GM12878 (cell line): ENCODE data around the gene SLC9A3. TPM values are rescaled to one million over a fixed set of nuclear protein-coding genes. Genes with fewer than 3 reads are reported as not detected.
A peak's percentile ranks its signal among the peaks of the same experiment; 100 is the strongest.

Experiments
- BHLHE40 ChIP-seq, 2 experiments: fragments of 450-650 bp in 1 of 2; IDR thresholded peaks; 2 replicates each; pipeline ENCODE4 v1.6.1; 2011 to 2017; ENCODE audit warnings: low read depth in 2 of 2, borderline replicate concordance in 1 of 2, improper control_type of control experiment in 1 of 2, low read length in 1 of 2, mild to moderate bottlenecking in 1 of 2
- EED ChIP-seq: sonication (generic); IDR thresholded peaks from 2 replicates; pipeline ENCODE4 v1.6.1; 2016; ENCODE audit warnings: antibody characterized with exemption, low read depth
- EP300 ChIP-seq, 2 experiments: fragments of 150-350 bp in 1 of 2; IDR thresholded peaks; 2 replicates each; pipeline ENCODE4 v1.6.1; 2011 to 2012; ENCODE audit warnings: low read depth in 2 of 2, low read length in 2 of 2, borderline replicate concordance in 1 of 2, improper control_type of control experiment in 1 of 2, inconsistent platforms in 1 of 2; ENCODE audit not compliant: control insufficient read depth in 1 of 2
- FOXM1 ChIP-seq: IDR thresholded peaks from 2 replicates; pipeline ENCODE4 v1.6.1; 2012; ENCODE audit warnings: low read depth, mild to moderate bottlenecking, inconsistent platforms, low read length, moderate library complexity
- GABPA ChIP-seq: IDR thresholded peaks from 2 replicates; pipeline ENCODE4 v1.6.1; 2014; ENCODE audit warnings: antibody characterized with exemption, low read depth, mild to moderate bottlenecking, inconsistent platforms
- GATAD2B ChIP-seq: fragments of 450-650 bp; conservative IDR thresholded peaks from 2 replicates; pipeline ENCODE4 v1.6.1; 2017; ENCODE audit warnings: low read depth, mild to moderate bottlenecking, moderate library complexity
- HDAC6 ChIP-seq: fragments of 200-600 bp; sonication (generic); IDR thresholded peaks from one replicate; pipeline ENCODE4 v1.8.0; 2017; ENCODE audit warnings: antibody characterized with exemption; ENCODE audit not compliant: unreplicated experiment
- KDM1A ChIP-seq: fragments of 200-600 bp; sonication (generic); IDR thresholded peaks from 2 replicates; pipeline ENCODE4 v1.6.1; 2016; ENCODE audit warnings: borderline replicate concordance
- MTA3 ChIP-seq: IDR thresholded peaks from 2 replicates; pipeline ENCODE4 v1.6.1; 2012; ENCODE audit warnings: low read length, inconsistent platforms, borderline replicate concordance
- POLR2A ChIP-seq: IDR thresholded peaks from 2 replicates; pipeline ENCODE4 v1.6.1; 2011; ENCODE audit warnings: low read depth, mild to moderate bottlenecking, low read length
- RCOR1 ChIP-seq: conservative IDR thresholded peaks from 2 replicates; pipeline ENCODE4 v1.6.1; 2012; ENCODE audit warnings: low read depth, low read length, improper control_type of control experiment
- RFX5 ChIP-seq: IDR thresholded peaks from 2 replicates; pipeline ENCODE4 v1.6.1; 2011; ENCODE audit warnings: low read depth, low read length, improper control_type of control experiment
- SP1 ChIP-seq: IDR thresholded peaks from one replicate; pipeline ENCODE4 v1.6.1; 2011; ENCODE audit warnings: low read depth, low read length
- TARDBP ChIP-seq: IDR thresholded peaks from 2 replicates; pipeline ENCODE4 v1.6.1; 2016; ENCODE audit warnings: borderline replicate concordance
- TCF3 ChIP-seq: IDR thresholded peaks from 2 replicates; pipeline ENCODE4 v1.6.1; 2012; ENCODE audit warnings: low read depth, mild to moderate bottlenecking, low read length, borderline replicate concordance; ENCODE audit not compliant: insufficient read depth
- ZBED1 ChIP-seq: IDR thresholded peaks from 2 replicates; pipeline ENCODE4 v1.6.1; 2016; ENCODE audit warnings: borderline replicate concordance
- polyA plus RNA-seq, 11 experiments: library from polyadenylated mRNA; depleted of rRNA in 4 of 11; unstranded in 6 of 11; stranded (reverse) in 5 of 11; fragments of >200 nt; fragmentation: Nextera tagmentation in 4 of 11; fragmentation: Illumina TruSeq in 1 of 11; extraction: Ambion mirVana in 4 of 11; extraction: Trizol in 1 of 11; gene quantifications; 1 replicate in 1 of 11; 2 replicates in 10 of 11; pipeline versions ENCODE4 v1.2.1 to v1.2.3, GENCODE V29; 2011 to 2016; ENCODE audit warnings: inconsistent platforms in 2 of 11, missing spikeins in 2 of 11, low read depth in 1 of 11
- total RNA-seq, 4 experiments: library from RNA; depleted of rRNA in 3 of 4; stranded (reverse); fragments of >200 nt in 3 of 4; fragmentation: Illumina TruSeq in 1 of 4; extraction: Trizol in 1 of 4; gene quantifications; 2 replicates each; pipeline versions ENCODE4 v1.2.1 to v1.2.3, GENCODE V29; 2013 to 2021
- TF ChIP-seq, protein P1 (sequence below): fragments of 450-650 bp; IDR thresholded peaks from 2 replicates; pipeline ENCODE4 v1.6.1; 2017; ENCODE audit warnings: low read depth, mild to moderate bottlenecking, moderate library complexity
- TF ChIP-seq, protein P2 (sequence below): fragments of 450-650 bp; IDR thresholded peaks from 2 replicates; pipeline ENCODE4 v1.6.1; 2017; ENCODE audit warnings: borderline replicate concordance
- TF ChIP-seq, protein P3 (sequence below): fragments of 450-650 bp; conservative IDR thresholded peaks from 2 replicates; pipeline ENCODE4 v1.6.1; 2017; ENCODE audit warnings: mild to moderate bottlenecking, moderate library complexity
- TF ChIP-seq, protein P4 (sequence below): IDR thresholded peaks from 2 replicates; pipeline ENCODE4 v1.6.1; 2012; ENCODE audit warnings: low read depth, low read length, improper control_type of control experiment
- TF ChIP-seq, protein P5 (sequence below): fragments of 450-650 bp; IDR thresholded peaks from 2 replicates; pipeline ENCODE4 v1.6.1; 2016; ENCODE audit warnings: mild to moderate bottlenecking
- TF ChIP-seq, protein P6 (sequence below): fragments of 450-650 bp; IDR thresholded peaks from 2 replicates; pipeline ENCODE4 v1.6.1; 2014; ENCODE audit warnings: mild to moderate bottlenecking

The SLC9A3 gene
- total and polyA plus RNA-seq, 10 of the 15 experiments (the other 5 are each of a cell fraction or from before 2014, with no cell fraction given) = 0.04 to 5.2 (median 2.3) TPM; not detected in 1

DNA sequence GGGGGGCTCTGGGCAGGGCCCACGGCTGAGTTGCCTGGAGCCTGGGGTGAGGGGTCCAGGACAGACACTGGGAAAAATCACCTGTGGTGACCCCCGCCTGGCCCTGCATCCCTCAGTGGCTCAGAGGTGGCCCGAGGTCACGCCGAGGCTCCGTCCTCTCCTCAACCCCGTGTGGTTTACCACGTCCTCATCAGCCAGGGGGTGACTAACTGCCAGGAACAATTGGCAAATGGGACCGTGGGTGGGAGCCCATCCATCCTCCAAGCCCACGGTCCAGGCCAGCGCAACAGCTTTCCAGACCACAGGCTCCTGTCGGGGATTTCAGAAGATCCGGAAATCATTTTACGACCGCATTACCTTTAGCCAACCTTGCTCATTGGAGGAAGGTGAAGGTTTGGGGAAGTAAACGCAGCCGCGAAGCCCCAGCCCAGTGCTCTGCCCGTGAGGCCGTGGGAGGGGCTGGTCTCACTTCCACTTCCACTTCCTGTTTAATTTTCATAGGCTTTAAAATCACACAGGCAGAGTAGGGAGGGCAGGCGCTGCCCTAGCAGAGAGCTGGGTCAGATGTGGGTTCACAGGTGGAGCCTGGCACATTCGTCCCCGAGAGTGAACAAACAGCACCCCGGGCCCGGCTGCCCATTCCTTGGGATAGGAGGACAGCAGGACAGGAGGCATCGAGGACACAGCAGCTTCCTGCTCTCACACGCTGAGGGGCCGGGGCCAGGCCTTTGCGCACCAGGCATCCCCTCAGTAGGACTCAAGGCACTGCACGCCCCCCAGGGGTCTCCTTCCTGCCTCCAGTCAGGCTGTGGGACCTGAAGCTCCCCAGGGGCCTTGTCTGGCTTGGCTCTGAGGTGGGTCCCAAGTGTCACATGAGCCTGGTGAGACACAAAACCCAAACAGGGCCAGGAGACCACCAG lies 19.8 kb upstream of the SLC9A3 start (continued):
- TF ChIP-seq, protein P1, sequence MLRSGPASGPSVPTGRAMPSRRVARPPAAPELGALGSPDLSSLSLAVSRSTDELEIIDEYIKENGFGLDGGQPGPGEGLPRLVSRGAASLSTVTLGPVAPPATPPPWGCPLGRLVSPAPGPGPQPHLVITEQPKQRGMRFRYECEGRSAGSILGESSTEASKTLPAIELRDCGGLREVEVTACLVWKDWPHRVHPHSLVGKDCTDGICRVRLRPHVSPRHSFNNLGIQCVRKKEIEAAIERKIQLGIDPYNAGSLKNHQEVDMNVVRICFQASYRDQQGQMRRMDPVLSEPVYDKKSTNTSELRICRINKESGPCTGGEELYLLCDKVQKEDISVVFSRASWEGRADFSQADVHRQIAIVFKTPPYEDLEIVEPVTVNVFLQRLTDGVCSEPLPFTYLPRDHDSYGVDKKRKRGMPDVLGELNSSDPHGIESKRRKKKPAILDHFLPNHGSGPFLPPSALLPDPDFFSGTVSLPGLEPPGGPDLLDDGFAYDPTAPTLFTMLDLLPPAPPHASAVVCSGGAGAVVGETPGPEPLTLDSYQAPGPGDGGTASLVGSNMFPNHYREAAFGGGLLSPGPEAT = peak; percentile 89
- TF ChIP-seq KDM1A = no peak
- peak; percentile 91 for TF ChIP-seq EED
- TF ChIP-seq TCF3 = no peak
- TF ChIP-seq FOXM1 = no peak
- peak; percentile 42 to 59; a peak in 3 of 4 replicates for TF ChIP-seq EP300 (IDR thresholded peaks at IDR 0.05; ENCODE audit: borderline replicate concordance in 1 of 2, control insufficient read depth in 1 of 2, low read depth in 2 of 2, low read length in 2 of 2)
- TF ChIP-seq RFX5 = no peak
- TF ChIP-seq, protein P2, sequence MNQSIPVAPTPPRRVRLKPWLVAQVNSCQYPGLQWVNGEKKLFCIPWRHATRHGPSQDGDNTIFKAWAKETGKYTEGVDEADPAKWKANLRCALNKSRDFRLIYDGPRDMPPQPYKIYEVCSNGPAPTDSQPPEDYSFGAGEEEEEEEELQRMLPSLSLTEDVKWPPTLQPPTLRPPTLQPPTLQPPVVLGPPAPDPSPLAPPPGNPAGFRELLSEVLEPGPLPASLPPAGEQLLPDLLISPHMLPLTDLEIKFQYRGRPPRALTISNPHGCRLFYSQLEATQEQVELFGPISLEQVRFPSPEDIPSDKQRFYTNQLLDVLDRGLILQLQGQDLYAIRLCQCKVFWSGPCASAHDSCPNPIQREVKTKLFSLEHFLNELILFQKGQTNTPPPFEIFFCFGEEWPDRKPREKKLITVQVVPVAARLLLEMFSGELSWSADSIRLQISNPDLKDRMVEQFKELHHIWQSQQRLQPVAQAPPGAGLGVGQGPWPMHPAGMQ = no peak
- TF ChIP-seq MTA3 = no peak
- TF ChIP-seq GATAD2B = peak; percentile 84; the same call in 1 of the 2 replicates
- TF ChIP-seq BHLHE40 (IDR thresholded peaks at IDR 0.05; ENCODE audit: borderline replicate concordance in 1 of 2, low read depth in 2 of 2, low read length in 1 of 2) = peak; percentile 94 to 95
- TF ChIP-seq, protein P3, sequence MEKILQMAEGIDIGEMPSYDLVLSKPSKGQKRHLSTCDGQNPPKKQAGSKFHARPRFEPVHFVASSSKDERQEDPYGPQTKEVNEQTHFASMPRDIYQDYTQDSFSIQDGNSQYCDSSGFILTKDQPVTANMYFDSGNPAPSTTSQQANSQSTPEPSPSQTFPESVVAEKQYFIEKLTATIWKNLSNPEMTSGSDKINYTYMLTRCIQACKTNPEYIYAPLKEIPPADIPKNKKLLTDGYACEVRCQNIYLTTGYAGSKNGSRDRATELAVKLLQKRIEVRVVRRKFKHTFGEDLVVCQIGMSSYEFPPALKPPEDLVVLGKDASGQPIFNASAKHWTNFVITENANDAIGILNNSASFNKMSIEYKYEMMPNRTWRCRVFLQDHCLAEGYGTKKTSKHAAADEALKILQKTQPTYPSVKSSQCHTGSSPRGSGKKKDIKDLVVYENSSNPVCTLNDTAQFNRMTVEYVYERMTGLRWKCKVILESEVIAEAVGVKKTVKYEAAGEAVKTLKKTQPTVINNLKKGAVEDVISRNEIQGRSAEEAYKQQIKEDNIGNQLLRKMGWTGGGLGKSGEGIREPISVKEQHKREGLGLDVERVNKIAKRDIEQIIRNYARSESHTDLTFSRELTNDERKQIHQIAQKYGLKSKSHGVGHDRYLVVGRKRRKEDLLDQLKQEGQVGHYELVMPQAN = peak; percentile 31; the same call in 1 of the 2 replicates
- TF ChIP-seq RCOR1 = no peak
- TF ChIP-seq TARDBP = no peak
- TF ChIP-seq ZBED1 = no peak
- TF ChIP-seq, protein P4, sequence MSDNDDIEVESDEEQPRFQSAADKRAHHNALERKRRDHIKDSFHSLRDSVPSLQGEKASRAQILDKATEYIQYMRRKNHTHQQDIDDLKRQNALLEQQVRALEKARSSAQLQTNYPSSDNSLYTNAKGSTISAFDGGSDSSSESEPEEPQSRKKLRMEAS = no peak
- no peak for TF ChIP-seq HDAC6
- TF ChIP-seq, protein P5, sequence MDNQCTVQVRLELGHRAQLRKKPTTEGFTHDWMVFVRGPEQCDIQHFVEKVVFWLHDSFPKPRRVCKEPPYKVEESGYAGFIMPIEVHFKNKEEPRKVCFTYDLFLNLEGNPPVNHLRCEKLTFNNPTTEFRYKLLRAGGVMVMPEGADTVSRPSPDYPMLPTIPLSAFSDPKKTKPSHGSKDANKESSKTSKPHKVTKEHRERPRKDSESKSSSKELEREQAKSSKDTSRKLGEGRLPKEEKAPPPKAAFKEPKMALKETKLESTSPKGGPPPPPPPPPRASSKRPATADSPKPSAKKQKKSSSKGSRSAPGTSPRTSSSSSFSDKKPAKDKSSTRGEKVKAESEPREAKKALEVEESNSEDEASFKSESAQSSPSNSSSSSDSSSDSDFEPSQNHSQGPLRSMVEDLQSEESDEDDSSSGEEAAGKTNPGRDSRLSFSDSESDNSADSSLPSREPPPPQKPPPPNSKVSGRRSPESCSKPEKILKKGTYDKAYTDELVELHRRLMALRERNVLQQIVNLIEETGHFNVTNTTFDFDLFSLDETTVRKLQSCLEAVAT = peak; percentile 61; the same call in 1 of the 2 replicates
- no peak for TF ChIP-seq POLR2A
- TF ChIP-seq, protein P6, sequence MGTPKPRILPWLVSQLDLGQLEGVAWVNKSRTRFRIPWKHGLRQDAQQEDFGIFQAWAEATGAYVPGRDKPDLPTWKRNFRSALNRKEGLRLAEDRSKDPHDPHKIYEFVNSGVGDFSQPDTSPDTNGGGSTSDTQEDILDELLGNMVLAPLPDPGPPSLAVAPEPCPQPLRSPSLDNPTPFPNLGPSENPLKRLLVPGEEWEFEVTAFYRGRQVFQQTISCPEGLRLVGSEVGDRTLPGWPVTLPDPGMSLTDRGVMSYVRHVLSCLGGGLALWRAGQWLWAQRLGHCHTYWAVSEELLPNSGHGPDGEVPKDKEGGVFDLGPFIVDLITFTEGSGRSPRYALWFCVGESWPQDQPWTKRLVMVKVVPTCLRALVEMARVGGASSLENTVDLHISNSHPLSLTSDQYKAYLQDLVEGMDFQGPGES = no peak
- TF ChIP-seq GABPA = no peak
- TF ChIP-seq SP1 = no peak
